DMS 273 treated with DMSO at 0.1 percent for 48 hours (cell line): ENCODE results near the gene ATP6V0A1.
A peak's percentile ranks its signal among the peaks of the same experiment; 100 is the strongest.
"Not testable (repeated sequence)": the region's sequence is repeated elsewhere in the genome, so short reads cannot be mapped to it uniquely, and the experiment has no call there.

Experiments
- DNase-seq: peaks from one replicate; lab custom pipeline; 2025; lab: John Stamatoyannopoulos, UW

ATP6V0A1 gene

DNA sequence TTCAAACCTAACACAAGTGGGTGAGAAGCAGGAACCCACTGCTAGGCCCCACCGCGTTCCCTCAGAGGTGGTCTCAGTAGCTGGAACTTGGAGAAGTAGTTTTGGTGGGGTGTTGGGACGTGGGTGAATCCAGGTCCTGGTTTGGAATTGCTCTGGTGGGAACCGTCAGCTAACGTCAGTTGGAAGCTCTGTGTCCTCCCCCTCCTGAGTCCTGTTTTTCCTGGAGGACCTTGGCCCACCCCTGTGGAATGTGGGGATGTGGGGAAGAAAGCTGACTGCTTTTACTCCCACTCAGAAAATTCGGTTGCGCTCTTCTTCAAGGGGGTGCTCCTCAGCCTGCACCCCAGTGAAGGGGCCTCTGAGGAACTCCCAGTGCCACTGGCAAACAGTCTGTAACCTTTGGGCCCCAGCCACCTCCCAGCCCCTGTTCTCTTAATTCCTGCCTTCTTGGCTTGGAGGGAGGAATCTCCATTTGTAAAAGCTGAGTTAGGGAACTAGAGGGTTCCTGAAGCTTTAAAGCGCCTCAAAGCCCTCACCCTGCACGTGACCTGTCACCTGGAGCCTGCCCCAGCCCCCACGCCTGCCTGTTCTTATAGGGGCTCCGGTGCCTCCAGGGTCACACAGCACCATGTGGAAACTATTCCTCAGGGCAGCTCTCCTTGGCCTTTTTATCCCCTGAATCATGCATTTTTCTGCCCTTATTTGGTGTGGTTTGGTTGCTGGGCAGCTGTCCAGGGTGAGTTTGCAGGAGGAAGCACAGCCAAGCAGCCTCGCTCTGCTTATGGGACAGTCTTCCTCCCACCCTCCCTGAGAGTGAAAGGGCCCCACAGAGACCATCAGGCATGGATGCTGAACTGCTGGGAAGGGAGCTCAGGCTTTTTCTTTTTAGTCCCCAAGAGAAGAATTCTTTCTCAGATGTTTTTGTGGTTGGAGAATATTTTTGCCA, 61.1 kb downstream of the ATP6V0A1 start:
- DNase-seq = peak; percentile 34

DNA sequence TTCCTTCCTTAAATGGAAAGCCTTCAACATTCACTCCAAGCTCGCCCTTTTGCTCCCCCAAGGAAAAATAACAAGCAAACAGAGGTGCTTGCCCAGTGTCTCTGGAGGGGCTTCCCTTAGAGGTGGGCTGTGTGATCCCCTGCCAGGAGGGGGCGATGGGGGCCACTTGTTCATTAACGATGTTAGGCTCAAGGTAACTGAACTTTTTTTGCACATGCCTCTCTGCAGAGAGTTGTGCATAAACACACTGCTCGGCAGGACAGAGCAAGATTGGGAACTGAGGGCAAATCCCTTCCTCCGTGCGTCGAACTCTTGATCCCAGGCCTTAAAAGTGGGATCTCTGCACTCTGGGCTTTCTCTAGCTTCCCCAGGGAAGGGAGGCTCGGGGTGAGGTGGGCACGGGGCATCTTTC, 61.9 kb downstream of the ATP6V0A1 start:
- DNase-seq = no peak

DNA sequence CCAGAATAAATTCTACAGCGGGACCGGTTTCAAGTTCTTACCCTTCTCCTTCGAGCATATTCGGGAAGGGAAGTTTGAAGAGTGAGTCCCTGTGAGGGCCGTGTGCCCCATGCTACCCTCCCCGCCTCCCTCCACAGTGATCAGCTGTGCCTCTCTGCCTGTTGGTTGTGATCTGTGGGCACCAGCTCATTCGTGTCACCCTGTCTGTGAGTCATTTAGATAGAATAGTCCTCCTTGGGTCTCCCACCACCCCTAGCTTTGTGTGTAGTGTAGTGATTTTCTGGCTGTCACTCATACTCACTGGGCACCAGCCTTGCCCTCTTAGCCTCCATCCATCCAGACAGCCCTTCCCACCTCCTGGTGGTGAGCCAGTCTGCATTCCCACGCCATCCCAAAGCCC, 62.4 kb downstream of the ATP6V0A1 start:
- no peak for DNase-seq

DNA sequence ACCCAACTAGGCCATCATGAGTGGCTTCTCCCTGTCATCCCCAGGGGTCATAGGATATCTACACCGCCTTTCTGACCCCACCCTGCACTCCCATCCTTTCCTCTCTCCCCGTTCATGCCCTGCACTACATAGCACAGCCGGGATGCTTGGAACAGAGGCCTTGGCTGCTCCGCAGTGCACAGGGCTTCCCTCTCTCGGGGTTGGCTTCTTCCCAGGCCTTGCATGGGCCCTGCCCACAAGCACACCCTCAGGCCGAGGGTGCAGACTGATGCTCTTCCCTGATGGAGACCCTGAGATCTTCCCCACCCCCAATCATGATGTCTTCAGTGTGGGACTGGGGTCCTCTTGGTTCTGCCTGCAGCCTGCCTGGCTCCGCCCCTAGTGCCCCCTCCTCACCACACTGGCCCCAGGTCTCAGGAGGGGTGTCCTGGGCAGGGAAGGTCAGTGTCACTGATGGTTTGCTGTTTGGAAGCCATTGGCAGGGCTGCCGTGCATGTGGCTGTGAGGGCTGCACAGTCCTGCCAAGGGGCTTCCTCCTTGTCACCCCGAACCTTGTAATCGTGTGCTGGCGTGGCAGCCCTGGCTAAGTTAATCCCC, 63.1 kb downstream of the ATP6V0A1 start:
- DNase-seq = no peak

DNA sequence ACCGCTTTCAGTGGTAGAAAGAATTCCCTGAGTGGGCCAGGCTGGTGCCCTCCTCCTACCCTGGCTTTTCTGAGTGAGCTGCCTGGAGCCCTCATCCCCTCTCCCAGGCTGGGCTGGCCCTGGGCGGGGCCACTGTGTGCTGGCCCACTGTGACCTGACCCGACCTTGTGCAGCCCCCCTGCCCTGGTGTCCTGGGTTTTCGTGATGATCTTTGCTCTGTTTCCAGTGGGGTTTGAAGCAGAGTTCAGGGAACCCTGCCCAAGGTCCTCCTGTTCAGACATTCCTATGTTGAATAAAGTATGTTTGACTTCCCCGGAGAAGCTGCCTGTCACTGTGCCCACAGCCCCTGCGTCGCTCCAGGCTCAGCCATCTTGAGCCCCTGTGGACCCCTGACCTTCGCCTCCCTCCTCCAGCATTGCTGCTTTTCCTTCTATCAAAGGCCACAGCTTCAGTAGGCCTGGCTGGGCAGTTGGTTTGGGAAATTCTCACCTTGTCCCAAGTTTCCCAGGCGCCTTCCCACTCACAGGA, 63.6 kb downstream of the ATP6V0A1 start:
- no peak for DNase-seq

DNA sequence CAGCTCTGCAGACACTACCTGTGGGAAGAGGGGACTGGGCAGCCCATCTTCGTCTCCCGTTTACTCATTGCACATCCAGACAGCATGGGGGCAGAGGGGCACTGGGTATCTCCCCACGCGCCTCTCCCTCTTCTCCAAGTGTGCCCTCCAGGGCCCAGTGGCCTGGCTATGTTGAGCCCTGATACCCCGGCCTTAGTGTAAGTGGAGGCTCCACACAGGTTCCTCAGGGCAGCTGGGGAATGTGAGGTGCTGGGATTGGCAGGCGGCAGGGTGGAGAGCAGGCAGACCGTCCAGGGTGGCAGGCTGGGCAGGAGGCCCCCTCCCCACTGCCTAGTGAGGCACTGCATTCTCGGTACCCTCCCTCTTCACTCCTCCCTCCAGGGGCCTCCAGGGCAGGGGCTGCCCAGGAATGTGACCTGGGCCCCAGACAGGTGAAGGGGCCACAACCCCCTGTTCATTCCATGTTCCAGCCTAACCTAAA, 64.2 kb downstream of the ATP6V0A1 start:
- no peak for DNase-seq

DNA sequence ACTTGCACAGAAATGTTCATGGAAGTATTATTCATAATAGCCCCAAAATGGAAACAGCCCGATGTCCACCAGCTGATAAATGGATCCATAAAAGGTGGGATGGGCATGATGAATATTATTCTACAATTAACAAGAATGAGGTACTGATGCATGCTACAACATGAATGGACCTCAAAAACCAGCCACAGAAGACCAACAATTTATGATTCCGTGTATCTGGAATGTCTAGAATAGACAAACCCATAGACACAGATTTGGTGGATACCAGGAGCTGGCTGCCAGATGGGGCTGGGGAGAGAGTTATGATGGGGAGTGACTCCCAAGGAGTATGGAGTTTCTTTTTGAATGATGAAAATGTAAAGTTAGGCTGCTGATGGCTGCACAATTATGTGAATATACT, 66.5 kb downstream of the ATP6V0A1 start:
- DNase-seq = no peak

DNA sequence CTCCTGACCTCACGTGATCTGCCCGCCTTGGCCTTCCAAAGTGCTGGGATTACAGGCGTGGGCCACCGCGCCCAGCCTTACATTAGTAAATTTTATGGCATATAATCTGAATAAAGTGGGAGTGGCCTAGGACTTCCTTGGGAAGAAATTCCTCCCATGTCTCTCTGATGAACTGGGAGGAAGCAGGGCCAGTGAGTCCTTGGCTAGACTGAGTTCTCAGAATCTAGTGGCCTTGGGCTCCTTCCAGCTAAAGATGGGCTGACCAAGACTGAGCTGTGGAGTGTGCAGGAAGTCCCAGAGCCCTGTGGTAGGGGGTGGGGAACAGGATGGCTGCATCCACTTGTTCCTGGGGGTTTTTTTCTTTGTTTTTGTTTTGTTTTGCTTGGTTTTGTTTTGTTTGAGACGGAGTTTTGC, 67.4 kb downstream of the ATP6V0A1 start:
- DNase-seq = no peak

DNA sequence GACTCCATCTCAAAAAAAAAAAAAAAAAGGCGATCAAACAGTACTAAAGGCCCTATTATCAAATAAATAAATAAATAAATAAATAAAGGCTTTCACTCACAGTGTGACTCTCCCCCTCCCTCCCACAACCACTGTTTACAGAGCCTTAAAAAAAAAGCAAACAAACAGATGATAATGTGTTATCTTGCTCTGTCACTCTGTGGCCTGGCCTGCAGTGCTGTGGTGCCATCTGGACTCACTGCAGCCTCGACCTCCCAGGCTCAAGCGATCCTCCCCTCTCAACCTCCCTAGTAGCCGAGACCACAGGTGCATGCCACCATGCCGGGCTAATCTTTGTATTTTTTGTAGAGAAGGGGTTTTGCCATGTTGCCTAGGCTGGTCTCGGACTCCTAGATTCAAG, 69.3 kb downstream of the ATP6V0A1 start:
- no peak for DNase-seq

DNA sequence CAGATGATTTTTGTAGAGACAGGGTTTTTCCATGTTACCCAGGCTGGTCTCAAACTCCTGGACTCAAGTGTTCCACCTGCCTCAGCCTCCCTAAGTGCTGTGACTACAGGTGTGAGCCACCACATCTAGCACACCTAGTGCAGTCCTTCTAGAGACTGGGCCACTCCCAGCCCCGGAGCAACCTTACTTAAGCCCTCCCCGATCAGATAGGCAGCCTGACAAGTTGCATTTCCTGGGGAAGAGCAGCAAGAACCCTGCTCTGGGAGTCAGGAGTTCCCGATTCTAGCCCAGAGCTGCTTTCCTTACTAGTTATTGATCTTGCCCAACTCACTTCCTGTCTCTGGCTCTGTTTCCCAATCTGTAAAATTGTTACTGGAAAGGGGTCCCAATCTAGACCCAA, 70.4 kb downstream of the ATP6V0A1 start:
- no peak for DNase-seq

DNA sequence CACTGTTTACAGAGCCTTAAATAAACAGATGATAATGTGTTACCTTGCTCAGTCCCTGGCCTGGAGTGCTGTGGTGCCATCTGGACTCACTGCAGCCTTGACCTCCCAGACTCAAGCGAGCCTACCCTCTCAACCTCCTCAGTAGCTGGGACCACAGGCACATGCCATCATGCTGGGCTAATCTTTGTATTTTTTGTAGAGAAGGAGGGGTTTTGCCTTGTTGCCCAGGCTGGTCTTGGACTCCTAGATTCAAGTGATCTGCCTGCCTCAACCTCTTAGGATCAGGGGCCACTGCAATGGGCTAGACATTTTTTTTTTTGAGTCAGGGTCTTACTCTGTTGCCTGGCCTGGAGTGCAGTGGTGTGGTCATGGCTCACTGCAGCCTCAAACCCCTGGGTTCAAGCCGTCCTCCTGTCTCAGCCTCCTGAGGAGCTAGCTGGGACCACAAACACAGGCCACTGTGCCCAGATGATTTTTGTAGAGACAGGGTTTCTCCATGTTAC, 72.3 kb downstream of the ATP6V0A1 start:
- no peak for DNase-seq

DNA sequence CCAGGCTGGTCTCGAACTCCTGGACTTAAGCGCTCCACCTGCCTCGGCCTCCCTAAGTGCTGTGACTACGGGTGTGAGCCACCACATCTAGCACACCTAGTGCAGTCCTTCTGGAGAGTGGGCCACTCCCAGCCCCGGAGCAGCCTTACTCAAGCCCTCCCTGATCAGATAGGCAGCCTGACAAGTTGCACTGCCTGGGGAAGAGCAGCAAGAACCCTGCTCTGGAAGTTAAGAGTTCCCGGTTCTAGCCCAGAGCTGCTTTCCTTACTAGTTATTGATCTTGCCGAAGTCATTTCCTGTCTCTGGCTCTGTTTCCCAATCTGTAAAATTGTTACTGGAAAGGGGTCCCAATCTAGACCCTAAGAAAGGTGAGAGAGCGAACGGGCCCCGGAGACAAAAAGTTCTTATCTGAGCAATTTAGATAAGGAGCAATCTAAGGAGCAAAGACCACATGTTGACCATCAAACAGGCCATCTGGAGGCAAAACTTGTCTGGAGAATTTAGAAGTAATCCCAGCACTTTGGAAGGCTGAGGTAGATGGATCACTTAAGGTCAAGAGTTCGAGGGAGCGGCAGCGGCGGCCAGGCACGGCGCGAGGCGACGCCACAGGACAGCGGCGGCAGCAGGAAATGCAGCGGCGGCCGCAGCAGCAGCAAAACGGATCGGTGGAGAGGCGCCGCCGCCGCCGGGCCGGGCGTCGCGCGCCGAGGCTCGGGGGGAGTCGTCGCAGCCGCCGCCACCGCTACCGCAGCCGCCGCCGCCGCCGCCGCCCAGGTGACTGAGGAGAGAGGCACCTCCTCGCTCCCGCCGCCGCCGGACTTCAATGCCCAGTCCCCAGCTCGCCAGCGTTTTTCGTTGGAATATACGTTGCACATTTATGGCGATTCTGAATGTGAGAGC, 73.0 kb downstream of the ATP6V0A1 start:
- DNase-seq = no peak

DNA sequence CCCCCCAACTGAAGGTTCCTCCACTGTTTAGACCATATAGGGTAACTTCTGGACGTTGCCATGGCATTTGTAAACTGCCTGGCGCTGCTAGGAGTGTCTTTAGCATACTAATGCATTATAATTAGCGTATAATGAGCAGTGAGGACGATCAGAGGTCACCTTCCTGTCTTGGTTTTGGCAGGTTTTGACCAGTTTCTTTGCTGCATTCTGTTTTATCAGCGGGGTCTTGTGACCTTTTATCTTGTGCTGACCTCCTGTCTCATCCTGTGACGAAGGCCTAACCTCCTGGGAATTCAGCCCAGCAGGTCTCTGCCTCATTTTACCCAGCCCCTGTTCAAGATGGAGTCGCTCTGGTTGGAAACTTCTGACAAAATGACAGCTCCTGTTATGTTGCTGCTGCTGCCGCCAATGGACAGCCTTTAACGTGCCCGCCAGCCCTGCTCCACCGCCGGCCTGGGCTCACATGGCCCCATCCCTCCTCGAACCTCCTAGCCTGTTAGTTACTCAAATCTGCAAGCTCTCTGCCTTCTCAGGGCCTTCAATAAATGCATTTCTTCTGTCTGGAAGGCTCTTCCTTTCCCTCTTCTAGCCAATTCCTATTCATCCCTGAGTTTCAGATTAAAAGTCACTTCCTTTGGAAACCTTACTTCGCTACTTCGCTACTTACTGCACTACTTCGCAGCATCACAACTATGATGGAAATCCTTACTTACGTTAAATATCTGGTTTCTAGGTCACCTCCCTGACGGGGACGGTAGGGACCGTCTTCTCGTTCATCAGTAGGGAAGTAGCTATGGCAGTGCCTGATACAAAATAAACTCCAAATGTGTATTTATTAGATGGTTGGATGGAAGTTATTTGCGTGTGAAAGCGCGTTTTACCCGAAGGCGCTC, 76.7 kb downstream of the ATP6V0A1 start:
- DNase-seq = no peak

DNA sequence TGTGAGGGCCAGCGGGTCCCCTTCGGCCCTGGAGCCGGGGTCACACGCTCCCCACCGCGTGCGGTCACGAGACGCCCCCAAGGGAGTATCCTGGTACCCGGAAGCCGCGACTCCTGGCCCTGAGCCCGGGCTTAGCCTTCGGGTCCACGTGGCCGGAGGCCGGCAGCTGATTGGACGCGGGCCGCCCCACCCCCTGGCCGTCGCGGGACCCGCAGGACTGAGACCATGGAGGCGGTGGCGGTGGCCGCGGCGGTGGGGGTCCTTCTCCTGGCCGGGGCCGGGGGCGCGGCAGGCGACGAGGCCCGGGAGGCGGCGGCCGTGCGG, 77.3 kb downstream of the ATP6V0A1 start, which contains the start of gene NAGLU:
NAGLU (plus strand) TSS at position 194 of the 324 bp plus-strand sequence; CDS start at position 226, 32 bp downstream.
- peak; percentile 24 for DNase-seq

DNA sequence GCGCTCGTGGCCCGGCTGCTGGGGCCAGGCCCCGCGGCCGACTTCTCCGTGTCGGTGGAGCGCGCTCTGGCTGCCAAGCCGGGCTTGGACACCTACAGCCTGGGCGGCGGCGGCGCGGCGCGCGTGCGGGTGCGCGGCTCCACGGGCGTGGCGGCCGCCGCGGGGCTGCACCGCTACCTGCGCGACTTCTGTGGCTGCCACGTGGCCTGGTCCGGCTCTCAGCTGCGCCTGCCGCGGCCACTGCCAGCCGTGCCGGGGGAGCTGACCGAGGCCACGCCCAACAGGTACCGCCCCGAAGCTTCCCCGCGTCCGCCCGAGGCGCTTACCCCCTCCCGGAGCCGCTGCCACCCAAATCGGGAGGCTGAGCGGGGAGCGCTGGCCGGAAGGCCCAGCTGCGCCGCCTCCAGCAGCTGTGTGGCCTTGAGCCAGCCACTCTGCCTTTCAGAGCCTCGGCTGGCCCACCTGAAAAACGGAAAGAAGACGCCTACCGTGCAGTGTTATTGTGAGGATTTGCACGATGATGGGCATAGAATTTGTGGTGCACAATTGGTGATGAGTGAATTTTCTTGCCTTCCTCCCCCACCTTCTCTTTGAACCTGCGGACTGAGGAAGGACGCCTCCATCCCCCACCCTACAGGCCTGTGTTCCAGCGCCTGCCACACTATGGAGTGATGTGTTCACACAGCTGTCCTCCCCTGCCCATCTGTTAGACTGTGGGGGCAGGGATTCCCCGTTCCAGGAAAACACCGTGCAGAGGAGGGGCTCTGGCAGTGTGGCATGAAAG, 77.9 kb downstream of the ATP6V0A1 start:
- peak; percentile 57 for DNase-seq

DNA sequence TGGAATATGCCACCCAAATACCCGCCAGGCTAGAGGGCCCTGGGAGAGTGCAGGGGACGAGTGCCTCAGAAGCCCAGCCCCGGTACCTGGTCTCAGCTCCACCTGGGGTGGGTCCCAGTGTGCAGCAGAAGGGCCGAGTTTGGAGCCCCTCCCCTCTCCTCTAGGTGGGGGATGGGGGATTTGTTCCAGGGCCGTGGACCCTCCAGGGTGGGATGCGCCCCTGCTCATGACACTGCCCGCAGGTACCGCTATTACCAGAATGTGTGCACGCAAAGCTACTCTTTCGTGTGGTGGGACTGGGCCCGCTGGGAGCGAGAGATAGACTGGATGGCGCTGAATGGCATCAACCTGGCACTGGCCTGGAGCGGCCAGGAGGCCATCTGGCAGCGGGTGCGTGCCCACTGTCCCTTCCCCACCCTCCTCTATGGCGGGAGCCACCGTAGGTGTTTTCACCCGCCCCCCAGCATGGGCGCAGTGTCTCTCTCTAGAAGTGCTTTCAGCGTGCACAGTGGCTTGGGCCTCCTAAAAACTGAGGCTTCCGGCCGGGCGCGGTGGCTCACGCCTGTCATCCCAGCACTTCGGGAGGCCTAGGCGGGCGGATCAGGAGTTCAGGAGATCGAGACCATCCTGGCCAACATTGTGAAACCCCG, 78.6 kb downstream of the ATP6V0A1 start:
- DNase-seq = no peak

DNA sequence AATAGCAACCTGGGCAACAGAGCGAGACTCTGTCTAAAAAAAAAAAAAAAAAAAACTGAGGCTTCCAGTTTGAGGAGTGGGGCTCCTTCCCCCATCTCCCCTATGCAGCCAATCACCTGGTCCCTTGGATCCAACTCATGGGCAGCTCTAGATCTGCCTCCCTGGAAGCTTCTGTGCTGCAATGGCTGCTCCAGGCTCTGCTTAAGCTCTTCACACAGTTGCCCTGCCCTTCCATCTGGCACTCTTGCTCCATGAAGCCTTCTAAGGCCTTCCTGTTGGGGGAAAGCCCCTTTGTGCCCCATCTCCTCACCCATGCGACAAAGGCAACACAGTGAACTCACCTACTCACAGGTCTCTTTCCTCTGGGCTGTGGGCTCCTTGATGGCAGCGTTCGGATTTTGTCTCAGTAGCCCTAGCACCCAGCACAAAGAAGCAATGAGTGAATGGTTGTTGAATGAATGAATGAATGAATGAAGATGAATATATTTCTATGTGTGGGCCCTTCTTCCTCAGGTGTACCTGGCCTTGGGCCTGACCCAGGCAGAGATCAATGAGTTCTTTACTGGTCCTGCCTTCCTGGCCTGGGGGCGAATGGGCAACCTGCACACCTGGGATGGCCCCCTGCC, 79.3 kb downstream of the ATP6V0A1 start:
- no peak for DNase-seq

DNA sequence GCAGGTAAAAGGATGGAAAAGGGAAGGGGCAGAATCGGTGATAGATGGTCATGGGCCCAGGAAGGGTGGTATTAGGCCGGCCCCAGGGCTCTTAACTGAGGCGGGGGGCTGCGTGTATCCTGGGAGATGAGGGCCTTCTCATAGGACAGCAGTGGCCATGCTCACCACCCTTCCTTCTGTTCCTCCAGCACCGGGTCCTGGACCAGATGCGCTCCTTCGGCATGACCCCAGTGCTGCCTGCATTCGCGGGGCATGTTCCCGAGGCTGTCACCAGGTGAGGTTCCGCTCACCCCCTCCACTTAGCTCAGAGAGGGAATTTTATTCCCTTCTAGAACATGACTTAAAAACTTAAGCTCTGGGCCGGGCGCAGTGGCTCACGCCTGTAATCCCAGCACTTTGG, 79.8 kb downstream of the ATP6V0A1 start:
- DNase-seq = no peak

DNA sequence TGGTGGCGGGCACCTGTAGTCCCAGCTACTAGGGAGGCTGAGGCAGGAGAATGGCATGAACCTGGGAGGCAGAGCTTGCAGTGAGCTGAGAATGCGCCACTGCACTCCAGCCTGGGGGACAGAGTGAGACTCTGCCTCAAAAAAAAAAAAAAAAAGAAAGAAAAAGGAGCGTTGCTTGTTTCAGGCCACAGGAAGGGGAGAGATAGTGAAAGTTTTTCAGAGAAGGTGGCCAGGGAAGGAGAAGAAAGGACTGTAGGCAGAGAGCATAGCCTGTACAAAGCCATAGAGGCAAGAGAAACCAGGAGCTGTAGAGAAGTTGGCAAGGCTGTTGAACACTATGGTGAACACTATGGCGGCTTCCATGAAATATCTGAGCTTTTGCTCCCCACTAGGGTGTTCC, 81.9 kb downstream of the ATP6V0A1 start:
- not testable (repeated sequence) for DNase-seq
